HepG2 (cell line): Measurements from ENCODE around the gene SEMA3E.
"Not testable (repeated sequence)": the region's sequence is repeated elsewhere in the genome, so short reads cannot be mapped to it uniquely, and the experiment has no call there.

Source experiments
- FOXM1 ChIP-seq: sonication (generic); formaldehyde crosslinking; IDR thresholded peaks from 2 replicates; pipeline ENCODE4 v1.5.0; 2020; ENCODE audit warnings: missing genetic modification reagents
- KDM5A ChIP-seq: fragments of 200-600 bp; sonication (generic); IDR thresholded peaks from 2 replicates; pipeline ENCODE4 v1.7.0; 2018; ENCODE audit warnings: antibody characterized with exemption, mild to moderate bottlenecking, low read length, borderline replicate concordance
- PHF20 ChIP-seq: sonication (generic); formaldehyde crosslinking; IDR thresholded peaks from 2 replicates; pipeline ENCODE4 v1.5.0; 2020; ENCODE audit warnings: mild to moderate bottlenecking, missing genetic modification reagents
- TMF1 ChIP-seq: sonication (generic); formaldehyde crosslinking; IDR thresholded peaks from 2 replicates; pipeline ENCODE4 v1.8.1; 2022; ENCODE audit warnings: low read depth, missing genetic modification reagents
- ZBTB7A ChIP-seq: sonication (generic); formaldehyde crosslinking; IDR thresholded peaks from 2 replicates; pipeline ENCODE4 v1.8.0; 2022; ENCODE audit warnings: mild to moderate bottlenecking, missing genetic modification reagents
- ZNF274 ChIP-seq: sonication (generic); formaldehyde crosslinking; IDR thresholded peaks from 2 replicates; pipeline ENCODE4 v1.5.1; 2020; ENCODE audit warnings: mild to moderate bottlenecking, missing genetic modification reagents
- ZNF441 ChIP-seq: sonication (generic); formaldehyde crosslinking; IDR thresholded peaks from 2 replicates; pipeline ENCODE4 v1.7.0; 2021; ENCODE audit warnings: missing genetic modification reagents, borderline replicate concordance
- ZNF629 ChIP-seq: sonication (generic); formaldehyde crosslinking; conservative IDR thresholded peaks from 2 replicates; pipeline ENCODE4 v1.5.0; 2020; ENCODE audit warnings: missing genetic modification reagents
- ZNF652 ChIP-seq: IDR thresholded peaks from 2 replicates; pipeline ENCODE4 v1.6.1; 2016; ENCODE audit warnings: low read depth, borderline replicate concordance
- TF ChIP-seq, protein P1 (sequence below): sonication (generic); formaldehyde crosslinking; IDR thresholded peaks from 2 replicates; pipeline ENCODE4 v1.4.0; 2020; ENCODE audit warnings: missing genetic modification reagents

DNA sequence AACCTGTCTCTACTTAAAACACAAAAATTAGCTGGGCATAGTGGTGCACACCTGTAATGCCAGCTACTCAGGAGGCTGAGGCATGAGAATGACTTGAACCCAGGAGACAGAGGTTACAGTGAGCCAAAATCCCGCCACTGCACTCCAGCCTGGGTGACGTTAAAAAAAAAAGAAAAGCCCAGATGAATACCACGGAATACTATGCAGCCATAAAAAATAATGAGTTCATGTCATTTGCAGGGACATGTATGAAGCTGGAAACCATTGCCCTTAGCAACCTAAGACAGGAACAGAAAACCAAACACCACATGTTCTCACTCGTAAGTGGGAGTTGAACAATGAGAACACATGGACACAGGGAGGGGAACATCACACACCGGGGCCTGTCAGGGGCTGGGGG is 218.7 kb downstream of the SEMA3E start:
- TF ChIP-seq ZBTB7A (CRISPR knock-in tag); ZNF629; KDM5A; ZNF274 (CRISPR knock-in tag); FOXM1 (CRISPR knock-in tag); ZNF652 (CRISPR knock-in tag); ZNF441 (CRISPR knock-in tag); PHF20; TMF1: not testable (repeated sequence)
- TF ChIP-seq, protein P1, sequence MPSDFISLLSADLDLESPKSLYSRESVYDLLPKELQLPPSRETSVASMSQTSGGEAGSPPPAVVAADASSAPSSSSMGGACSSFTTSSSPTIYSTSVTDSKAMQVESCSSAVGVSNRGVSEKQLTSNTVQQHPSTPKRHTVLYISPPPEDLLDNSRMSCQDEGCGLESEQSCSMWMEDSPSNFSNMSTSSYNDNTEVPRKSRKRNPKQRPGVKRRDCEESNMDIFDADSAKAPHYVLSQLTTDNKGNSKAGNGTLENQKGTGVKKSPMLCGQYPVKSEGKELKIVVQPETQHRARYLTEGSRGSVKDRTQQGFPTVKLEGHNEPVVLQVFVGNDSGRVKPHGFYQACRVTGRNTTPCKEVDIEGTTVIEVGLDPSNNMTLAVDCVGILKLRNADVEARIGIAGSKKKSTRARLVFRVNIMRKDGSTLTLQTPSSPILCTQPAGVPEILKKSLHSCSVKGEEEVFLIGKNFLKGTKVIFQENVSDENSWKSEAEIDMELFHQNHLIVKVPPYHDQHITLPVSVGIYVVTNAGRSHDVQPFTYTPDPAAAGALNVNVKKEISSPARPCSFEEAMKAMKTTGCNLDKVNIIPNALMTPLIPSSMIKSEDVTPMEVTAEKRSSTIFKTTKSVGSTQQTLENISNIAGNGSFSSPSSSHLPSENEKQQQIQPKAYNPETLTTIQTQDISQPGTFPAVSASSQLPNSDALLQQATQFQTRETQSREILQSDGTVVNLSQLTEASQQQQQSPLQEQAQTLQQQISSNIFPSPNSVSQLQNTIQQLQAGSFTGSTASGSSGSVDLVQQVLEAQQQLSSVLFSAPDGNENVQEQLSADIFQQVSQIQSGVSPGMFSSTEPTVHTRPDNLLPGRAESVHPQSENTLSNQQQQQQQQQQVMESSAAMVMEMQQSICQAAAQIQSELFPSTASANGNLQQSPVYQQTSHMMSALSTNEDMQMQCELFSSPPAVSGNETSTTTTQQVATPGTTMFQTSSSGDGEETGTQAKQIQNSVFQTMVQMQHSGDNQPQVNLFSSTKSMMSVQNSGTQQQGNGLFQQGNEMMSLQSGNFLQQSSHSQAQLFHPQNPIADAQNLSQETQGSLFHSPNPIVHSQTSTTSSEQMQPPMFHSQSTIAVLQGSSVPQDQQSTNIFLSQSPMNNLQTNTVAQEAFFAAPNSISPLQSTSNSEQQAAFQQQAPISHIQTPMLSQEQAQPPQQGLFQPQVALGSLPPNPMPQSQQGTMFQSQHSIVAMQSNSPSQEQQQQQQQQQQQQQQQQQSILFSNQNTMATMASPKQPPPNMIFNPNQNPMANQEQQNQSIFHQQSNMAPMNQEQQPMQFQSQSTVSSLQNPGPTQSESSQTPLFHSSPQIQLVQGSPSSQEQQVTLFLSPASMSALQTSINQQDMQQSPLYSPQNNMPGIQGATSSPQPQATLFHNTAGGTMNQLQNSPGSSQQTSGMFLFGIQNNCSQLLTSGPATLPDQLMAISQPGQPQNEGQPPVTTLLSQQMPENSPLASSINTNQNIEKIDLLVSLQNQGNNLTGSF, result not testable (repeated sequence)
